ENCODE results near the gene SURF1. TPM values are rescaled to one million over a fixed set of nuclear protein-coding genes. Genes with fewer than 3 reads are reported as not detected.

The SURF1 gene
- total and polyA plus RNA-seq, 3 donors from 2014 or later, result 51.4 to 71.0 (median 58.9) TPM

DNA sequence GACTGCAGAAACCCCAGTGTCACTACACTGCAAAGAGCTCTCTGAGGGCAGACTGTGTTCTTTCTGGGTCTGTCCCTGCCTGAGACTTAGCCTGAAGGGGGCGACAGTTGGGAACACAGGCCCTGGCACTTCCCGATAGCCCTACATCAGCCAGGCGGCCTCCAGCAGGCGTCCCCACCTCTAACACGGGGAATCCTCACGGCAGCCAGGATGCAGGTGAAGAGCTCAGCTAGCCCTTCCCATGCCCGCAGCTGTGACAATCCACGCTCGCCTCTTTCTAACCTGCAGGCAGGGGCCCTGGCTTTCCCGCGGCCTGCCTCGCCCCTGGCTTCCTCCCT, 14.2 kb downstream of the SURF1 start:
- no peaks in the 10 kb centered on the region for H3K27me3 ChIP-seq
- H3K4me3 ChIP-seq, result no peak overlapping the region
- no peak for DNase-seq
- H3K27ac ChIP-seq, result no peak overlapping the region
- 83 to 86% methylated on average over 11 to 12 of the region's 12 CpGs for WGBS, 2 donors
- intact Hi-C loops (cut with DNase I; ENCODE audit: low total_unique reads), result no loop called here
- no peaks in the 10 kb centered on the region for H3K9me3 ChIP-seq
- no peaks in the 10 kb centered on the region for H3K36me3 ChIP-seq (ENCODE audit: low read depth, missing control alignments)
- H3K4me1 ChIP-seq, result peaks cover 12% of the 10 kb centered on the region
- TF ChIP-seq POLR2A (IDR thresholded peaks at IDR 0.05), result no peak
- TF ChIP-seq, protein P1, sequence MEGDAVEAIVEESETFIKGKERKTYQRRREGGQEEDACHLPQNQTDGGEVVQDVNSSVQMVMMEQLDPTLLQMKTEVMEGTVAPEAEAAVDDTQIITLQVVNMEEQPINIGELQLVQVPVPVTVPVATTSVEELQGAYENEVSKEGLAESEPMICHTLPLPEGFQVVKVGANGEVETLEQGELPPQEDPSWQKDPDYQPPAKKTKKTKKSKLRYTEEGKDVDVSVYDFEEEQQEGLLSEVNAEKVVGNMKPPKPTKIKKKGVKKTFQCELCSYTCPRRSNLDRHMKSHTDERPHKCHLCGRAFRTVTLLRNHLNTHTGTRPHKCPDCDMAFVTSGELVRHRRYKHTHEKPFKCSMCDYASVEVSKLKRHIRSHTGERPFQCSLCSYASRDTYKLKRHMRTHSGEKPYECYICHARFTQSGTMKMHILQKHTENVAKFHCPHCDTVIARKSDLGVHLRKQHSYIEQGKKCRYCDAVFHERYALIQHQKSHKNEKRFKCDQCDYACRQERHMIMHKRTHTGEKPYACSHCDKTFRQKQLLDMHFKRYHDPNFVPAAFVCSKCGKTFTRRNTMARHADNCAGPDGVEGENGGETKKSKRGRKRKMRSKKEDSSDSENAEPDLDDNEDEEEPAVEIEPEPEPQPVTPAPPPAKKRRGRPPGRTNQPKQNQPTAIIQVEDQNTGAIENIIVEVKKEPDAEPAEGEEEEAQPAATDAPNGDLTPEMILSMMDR (IDR thresholded peaks at IDR 0.05), result no peak

- Histone ChIP-seq H3K27me3 (no peaks in the 10 kb centered on the region), H3K4me1 (peaks cover 10% of the 10 kb centered on the region), H3K4me3 (no peak overlapping the region), H3K36me3 (ENCODE audit: low read depth, missing control alignments) (no peaks in the 10 kb centered on the region), H3K27ac (no peak overlapping the region), H3K9me3 (no peaks in the 10 kb centered on the region)
- no peak for DNase-seq
- intact Hi-C loops (cut with DNase I; ENCODE audit: low total_unique reads), result no loop called here
- TF ChIP-seq POLR2A (IDR thresholded peaks at IDR 0.05), result no peak
- TF ChIP-seq, protein P1 (IDR thresholded peaks at IDR 0.05), result no peak
- 76 to 92% methylated on average over 6 to 15 of the region's 15 CpGs for WGBS, 2 donors
These were observed 14.8 kb downstream of the SURF1 start for GRCh38 chr9:133341369-133342068.

GRCh38 chr9:133340916-133341315, 15.4 kb downstream of the SURF1 start:
- Histone ChIP-seq H3K27ac (no peak overlapping the region), H3K36me3 (ENCODE audit: low read depth, missing control alignments) (no peaks in the 10 kb centered on the region), H3K27me3 (no peaks in the 10 kb centered on the region), H3K4me3 (no peak overlapping the region), H3K4me1 (peaks cover 6% of the 10 kb centered on the region), H3K9me3 (no peaks in the 10 kb centered on the region)
- TF ChIP-seq, protein P1 (IDR thresholded peaks at IDR 0.05), result no peak
- TF ChIP-seq POLR2A (IDR thresholded peaks at IDR 0.05), result no peak
- no peak for DNase-seq
- intact Hi-C loops (cut with DNase I; ENCODE audit: low total_unique reads), result no loop called here
- WGBS, 2 donors, result 85 to 91% methylated on average over 7 to 13 of the region's 13 CpGs

- Histone ChIP-seq H3K4me1 (peaks cover 6% of the 10 kb centered on the region), H3K27me3 (no peaks in the 10 kb centered on the region), H3K9me3 (no peaks in the 10 kb centered on the region), H3K27ac (no peak overlapping the region), H3K36me3 (ENCODE audit: low read depth, missing control alignments) (no peaks in the 10 kb centered on the region), H3K4me3 (no peak overlapping the region)
- TF ChIP-seq POLR2A (IDR thresholded peaks at IDR 0.05), result no peak
- no peak for DNase-seq
- WGBS, 2 donors, result 74 to 80% methylated on average over 3 of the region's 3 CpGs
- intact Hi-C loops (cut with DNase I; ENCODE audit: low total_unique reads), result no loop called here
These were observed 16.0 kb downstream of the SURF1 start for GRCh38 chr9:133340256-133340655.

- Histone ChIP-seq H3K27me3 (no peaks in the 10 kb centered on the region), H3K36me3 (ENCODE audit: low read depth, missing control alignments) (no peaks in the 10 kb centered on the region), H3K4me1 (peaks cover 12% of the 10 kb centered on the region), H3K4me3 (no peak overlapping the region), H3K27ac (peak overlapping the region in 1 of 2 donors; percentile 25), H3K9me3 (no peaks in the 10 kb centered on the region)
- TF ChIP-seq POLR2A (IDR thresholded peaks at IDR 0.05), result no peak
- TF ChIP-seq, protein P1 (IDR thresholded peaks at IDR 0.05), result no peak
- 41 to 48% methylated on average over 5 of the region's 5 CpGs for WGBS, 2 donors
- DNase-seq, result no peak
- intact Hi-C loops (cut with DNase I; ENCODE audit: low total_unique reads), result no loop called here
These were observed 16.6 kb downstream of the SURF1 start for GRCh38 chr9:133339641-133340040.
